ENCODE results near the gene FUT7. TPM values are rescaled to one million over a fixed set of nuclear protein-coding genes. Genes with fewer than 3 reads are reported as not detected.

FUT7 gene
- total RNA-seq, 1 experiment from 2014 or later: not detected

DNA sequence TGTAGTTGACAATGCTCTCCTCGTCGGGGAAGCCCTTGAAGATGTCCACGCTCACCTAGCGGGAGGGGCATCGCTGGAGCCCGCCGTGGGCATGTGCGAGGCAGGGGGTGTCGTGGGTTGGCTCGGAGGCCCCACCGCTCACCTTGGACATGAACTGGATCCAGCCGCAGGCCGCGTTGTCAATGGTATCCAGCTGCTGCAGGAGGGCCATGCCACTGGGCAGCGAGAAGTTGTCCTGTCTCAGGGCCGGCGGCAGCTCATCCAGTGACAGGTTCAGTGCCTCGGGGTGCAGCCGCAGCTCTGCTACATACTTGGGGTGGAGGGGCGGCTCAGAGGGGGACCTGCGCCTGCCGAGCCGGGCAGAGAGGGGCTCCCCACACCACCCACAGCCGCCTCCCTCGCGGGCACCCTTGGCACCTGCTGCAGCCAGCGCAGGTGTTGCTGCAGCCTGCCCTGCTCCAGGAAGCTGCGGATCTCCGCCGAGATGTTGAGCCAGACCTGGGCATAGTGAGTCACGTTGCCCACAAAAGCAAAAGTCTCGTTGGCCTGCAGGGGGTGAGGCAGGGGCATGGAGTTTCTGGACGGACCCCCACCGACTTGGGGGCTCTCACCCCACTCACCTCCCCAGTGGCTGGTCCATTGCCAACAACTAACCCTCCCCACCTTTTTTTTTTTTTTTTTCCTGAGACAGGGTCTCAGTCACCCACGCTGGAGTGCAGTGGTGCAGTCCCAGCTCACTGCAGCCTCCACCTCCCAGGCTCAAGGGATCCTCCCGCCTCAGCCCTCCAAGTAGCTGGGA is 12.9 kb downstream of the FUT7 start:
- no peak for DNase-seq (ENCODE audit: low read depth)

DNA sequence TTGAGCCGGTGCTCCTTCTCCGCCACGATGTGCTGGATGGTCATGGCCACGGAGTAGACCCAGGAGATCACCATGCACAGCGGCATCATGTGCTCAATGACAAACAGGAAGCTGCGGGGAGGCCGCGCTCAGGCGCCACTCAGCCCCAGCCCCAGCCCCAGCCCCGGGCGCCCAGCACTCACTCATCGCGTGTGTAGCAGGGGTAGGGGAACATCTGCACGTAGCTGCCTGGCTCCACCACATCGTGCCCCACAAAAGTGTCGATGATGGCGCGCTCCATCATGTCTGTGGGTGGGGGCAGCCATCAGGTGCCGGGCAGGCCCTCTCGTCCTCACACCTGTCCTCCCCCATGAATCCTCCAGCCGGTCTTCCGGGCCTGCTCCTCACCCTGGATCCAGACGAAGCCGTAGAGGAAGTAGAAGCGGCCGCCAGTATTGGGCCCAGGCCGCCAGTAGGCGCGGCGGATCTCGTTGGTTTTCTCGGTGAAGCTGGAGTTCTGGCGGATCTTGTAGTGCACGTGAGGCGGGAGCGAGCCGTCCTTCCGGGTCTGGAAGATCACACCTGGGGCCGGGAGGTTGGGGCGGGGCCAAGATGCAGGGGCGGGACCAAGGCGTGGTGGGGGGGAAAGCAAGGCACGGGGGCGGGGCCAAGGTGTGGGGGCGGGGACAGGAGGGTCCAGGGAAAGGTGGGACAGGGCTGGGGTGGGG is 13.9 kb downstream of the FUT7 start:
- no peak for DNase-seq (ENCODE audit: low read depth)

DNA sequence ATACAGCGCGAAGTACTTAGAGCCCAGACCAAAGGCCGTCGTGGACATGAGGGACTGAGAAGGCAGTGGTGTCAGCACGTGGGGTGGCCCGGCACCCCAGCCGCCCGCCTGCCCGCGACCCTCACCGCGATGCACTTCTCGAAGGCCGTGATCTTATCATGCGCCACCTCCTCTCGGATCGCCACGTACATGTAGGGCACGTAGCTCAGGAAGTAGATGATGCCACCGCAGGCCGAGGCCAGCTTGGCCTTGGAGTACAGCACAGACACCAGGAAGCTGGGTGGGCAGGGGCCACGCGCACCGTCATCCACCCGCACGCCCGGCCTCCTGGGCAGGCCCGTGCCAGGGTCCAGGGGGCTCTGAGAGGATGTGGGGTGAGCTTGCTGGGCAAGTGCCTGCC is 14.8 kb downstream of the FUT7 start:
- DNase-seq (ENCODE audit: low read depth): no peak

DNA sequence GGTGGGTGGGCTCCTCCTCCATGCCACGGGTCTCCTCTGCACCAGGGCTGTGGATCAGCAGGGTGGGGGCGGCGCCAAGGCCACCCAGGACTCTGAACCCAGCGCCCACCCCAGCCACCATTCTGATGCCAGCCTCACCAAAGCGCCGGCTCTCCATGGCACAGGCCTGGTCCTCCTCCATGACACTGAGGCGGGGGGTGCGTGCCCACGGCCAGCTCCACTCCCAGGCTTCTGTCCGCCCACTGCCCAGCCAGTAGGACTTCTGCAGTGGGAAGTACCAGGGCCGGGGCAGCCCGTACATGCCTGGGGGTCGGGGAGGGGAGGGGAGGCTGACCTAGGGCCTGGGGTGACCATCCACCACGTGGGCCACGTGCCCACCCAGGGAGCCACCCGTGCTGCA is 15.5 kb downstream of the FUT7 start:
- no peak for DNase-seq (ENCODE audit: low read depth)

DNA sequence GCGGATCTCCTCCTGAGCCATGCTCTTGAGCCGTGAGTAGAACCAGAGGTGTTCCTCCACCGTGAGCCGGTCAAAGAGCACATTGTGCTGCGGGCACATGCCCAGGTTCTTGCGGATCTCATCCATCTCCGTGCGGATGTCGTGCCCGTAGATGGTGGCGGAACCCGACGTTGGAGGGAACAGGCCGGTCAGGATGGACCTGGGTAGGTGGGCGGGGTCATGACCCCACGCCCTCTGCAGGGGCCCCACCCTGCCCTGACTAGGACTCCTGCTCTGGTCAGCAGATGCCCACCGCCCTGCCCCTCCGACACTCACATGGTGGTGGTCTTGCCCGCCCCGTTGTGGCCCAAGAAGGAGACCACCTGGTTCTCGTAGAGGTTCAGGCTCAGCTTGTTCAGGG is 15.9 kb downstream of the FUT7 start:
- no peak for DNase-seq (ENCODE audit: low read depth)

DNA sequence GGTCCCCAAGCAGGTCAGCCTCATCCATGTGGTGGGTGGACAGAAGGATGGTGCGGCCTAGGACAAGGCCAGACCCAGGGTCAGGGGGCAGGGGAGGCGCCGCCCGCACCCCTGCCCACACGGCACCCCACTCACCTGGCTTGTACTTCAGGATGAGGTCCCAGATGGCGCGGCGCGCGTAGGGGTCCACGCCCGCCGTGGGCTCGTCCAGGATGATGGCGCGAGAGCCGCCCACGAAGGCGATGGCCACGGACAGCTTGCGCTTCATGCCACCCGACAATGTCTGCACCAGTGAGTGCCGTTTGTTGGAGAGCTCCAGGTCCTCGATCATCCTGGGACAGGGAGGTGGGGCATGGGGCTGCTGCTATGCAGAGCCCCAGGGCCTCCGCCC is 16.4 kb downstream of the FUT7 start:
- DNase-seq (ENCODE audit: low read depth): no peak

DNA sequence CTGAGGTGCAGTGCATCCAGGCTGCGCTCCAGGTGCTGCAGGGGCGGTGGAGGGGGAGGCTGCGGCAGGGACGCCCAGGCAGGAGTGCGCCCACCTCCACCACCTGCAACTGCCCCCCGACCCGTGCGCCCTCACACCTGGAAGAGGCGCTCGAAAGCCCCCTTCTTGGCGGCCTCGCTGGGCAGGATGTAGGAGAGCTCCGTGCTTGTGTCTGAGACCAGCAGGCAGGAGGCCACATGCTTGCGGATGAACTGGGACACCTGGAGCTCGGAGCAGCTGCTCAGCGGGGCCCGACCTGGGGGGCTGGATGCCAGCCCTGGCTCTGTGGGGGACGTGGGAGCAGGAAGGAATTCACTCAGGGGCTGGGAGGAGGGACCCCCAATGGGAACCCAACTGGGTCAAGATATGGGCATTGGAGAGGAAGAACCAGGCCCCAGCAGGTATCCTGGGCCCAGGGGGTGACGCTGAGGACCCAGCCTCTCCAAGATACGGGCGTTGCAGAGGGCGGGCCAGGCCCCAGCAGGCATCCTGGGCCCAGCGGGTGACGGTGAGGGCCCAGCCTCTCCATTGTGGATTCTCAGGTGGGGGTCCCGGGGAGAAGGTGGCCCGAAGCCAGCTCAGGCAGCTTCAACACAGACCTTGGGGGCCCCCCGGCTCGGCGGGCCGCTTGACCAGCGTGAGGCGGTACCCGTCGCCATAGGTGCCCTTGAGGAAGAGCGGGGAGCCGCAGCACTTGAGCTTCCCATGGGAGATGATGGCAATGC is 16.9 kb downstream of the FUT7 start:
- no peak for DNase-seq (ENCODE audit: low read depth)

DNA sequence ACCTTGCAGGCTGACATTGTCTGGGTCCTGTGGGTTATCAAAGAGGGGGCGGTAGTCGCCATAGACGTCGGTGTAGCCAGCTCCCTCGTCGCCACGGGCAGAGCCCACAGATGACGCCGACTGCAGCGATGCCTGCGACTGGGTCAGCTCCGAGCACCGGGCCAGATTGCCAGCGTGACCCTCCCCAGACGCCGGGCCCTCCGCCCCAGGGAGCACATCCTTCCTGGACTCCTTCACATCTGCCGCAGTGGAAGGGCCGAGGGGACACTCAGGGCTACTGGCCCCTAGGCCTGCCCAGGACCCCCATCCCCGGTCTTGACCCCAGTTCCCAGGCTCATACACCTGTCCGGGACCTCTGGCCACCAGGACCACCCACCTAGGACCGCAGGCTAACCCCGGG is 17.7 kb downstream of the FUT7 start:
- DNase-seq (ENCODE audit: low read depth): no peak

DNA sequence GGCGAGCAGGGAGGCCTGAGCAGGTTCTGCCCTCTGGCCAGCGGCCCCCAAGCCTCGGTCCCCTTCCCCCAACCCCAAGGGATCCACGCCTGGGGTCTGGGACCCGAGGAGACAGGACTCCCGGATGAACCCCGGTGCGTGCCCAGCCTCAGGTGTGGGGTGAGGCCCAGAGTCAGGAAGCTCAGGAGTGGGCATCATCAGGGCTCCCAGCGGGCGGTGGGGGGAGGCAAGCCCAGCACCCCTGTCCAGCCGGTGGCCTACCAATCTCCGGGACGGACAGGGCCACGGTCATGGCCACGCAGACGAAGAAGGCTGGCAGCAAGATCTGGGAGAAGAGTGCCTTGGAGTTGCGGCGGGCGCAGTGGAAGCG is 18.3 kb downstream of the FUT7 start:
- no peak for DNase-seq (ENCODE audit: low read depth)

DNA sequence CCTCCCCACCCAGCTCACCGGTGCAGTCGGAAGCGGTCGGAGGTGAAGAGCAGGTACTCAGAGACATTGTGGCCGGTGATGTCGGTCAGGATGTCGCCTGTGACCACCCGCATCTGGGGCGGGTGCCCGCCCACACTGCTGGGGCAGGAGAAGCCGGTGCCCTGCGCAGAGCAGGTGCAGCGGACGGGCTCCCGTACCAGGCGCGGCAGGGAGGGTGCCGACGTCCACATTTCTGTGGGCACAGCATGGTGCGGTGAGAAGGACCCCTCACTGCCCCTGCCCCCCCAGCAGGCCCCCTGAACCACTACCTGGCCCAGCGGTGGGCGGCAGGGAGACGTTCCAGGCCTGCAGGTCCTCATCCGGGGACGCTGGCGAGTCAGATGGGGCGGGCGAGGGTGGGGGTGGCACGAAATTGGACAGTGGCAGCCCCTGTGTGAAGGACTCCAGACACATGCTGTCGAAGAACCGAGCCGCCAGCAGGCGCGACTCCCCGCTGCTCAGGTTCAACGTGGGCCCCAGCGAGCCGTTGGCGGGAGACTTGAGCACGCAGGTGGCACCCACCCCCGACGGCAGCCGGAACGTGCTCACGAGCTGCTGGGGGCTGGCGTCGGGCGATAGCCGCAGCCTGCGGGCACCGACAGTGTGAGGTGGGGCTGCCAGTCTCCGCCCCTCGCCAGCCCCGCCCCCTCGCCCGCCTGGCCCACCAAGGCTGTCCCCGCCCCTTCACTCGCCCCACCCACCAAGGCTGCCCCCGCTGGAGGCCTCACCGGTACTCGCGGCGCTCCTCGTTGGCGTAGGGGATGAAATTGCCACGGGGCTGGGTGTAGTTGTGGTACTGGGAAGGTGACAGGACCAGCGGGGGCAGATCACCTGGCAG is 19.0 kb downstream of the FUT7 start:
- DNase-seq (ENCODE audit: low read depth): no peak

DNA sequence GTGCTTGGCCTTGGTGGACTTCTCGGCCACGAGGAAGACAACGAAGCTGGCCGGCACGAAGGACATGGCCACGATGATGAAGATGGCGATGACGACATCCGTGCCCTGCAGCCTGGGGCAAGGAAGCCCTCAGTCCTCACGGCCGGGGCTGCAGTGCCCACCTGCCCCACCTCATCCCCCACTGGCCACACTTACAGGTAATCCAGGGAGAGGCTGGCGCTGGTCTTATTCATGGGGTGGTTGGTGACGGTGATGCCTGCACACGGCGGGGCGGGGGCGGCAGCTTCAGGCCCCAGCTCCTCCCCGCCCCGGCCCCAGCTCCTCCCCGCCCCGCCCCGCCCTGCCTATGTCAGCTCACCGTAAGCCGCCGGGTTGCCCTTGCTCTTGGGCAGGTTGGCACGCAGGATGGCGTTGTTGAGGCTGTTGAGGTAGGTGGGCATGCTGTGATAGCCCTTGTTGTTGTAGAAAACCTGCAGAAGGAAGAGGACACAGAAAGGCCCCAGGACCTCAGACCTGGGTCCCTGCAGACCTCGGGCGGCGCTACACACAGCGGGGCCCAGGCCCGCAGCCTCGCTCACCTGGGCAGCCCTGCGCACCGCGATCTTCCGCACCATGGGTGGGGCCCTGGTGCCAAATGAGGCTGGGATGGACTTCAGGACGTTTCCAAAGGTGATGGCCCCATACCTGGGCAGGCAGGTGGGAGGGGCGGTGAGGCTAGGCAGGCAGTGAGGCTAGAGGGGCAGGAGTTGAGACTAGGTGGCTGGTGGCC is 19.8 kb downstream of the FUT7 start:
- DNase-seq (ENCODE audit: low read depth): no peak

DNA sequence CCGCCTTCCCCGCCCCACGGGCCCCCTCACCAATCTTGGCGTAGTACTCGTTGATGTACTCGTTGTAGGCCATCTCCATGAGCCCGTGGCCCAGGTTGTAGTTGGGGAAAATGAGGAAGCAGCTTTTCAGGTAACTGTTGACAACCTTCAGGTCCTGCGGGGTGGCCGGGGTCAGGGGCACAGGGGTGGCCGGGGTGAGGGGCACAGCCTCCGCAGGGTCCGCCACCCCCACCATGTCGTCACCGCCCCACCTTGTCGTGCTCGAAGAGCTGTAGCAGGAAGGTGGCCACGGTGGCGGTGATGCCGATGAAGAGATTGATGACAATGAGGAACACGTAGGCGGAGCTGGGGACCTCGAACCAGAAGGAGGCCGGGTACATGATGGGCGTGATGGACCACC is 20.7 kb downstream of the FUT7 start:
- DNase-seq (ENCODE audit: low read depth): no peak

DNA sequence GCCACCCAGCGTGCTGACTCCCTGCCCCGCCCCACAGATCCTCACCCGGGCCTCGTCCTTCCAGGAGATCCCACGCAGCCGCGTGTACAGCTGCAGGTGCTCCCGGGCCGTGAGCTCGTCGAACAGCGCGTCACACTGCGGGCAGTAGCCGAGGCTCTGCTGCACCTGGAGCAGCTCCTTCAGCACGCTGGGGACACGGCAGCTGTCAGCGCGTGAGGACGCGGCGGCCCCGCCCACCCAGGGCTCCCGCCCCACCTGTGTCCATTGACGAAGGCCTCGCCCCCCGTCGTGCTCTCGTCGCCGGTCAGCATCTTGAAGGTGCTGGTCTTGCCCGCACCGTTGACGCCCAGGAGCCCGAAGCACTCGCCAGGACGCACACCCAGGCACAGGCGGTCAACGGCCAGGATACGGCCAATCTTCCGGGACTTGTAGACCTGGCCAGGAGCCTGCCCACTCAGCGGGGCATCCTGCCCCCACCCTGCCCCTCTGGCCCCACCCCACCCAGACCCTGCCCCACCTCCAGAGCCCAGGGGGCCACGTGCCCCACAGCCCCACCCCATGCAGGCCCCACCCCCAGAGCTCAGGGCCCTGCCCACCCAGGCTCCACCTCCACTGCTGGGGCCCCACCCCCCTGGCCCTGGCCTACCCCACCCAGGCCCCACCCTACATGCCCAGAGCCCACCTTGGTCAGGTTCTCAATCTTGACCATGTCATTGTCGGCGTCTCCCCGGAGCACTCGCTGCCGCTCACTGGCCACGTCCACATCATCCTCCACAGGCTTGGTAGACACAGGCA is 21.8 kb downstream of the FUT7 start:
- DNase-seq (ENCODE audit: low read depth): no peak

DNA sequence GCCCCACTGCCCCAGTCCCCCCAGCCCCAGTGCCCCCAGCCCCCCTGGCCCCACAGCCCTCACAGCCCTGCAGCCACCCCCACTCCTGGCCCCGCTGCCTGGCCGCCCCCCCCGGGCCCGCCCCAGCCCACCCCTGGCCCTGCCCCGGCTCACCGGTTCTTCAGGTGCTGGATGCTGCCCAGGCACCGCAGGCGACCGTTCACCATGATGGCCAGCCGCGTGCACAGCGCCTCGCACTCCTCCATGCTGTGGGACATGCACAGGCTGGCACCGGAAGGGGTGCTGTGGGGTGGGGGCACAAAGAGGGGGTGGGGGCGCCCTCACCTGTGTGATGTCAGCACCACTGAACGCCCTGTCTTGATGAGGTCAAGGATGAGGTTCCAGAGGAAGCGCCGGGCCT is 22.7 kb downstream of the FUT7 start:
- DNase-seq (ENCODE audit: low read depth): no peak

DNA sequence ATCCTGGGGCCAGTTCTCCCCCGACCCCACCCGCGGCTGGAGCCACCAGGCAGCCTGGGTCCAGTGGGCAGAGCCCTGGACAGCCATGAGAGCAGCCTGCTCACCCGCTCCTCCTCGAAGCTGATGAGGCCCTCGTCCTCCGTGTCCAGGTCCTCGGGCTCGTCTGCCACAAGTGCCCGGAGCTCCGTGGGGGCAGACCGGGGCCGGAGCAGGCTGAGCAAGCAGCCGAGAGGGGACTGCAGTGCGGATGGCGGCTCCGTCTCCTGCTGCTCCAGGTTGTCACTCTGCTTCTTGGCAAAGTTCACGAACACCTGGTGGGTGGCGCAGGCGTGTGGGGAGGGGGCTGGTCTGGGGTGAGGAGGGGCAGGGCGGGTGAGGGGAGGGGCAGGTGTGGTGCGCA is 23.6 kb downstream of the FUT7 start:
- DNase-seq (ENCODE audit: low read depth): no peak

DNA sequence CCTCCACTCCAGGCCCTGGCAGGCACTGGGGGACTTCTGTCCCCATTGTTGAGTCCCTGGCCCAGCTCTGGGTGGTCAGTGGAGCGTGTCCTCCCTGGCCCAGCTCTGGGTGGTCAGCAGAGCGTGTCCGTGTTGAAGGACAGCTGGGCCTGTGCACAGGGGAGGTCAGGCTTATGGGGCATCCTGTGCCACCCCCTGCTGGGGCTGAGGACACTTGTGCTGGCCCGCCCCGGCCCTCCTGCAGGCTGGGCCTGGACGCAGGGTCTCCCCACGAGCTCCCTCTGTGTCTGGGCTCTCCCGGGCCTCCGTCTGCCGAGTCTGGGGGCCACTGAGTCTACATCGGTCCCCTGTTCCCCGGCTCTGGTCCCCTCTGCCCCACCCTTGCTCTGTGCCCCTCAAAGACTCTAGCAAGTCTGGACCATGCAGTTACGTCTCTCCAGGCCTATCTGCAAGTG is 24.0 kb downstream of the FUT7 start:
- DNase-seq (ENCODE audit: low read depth): no peak

DNA sequence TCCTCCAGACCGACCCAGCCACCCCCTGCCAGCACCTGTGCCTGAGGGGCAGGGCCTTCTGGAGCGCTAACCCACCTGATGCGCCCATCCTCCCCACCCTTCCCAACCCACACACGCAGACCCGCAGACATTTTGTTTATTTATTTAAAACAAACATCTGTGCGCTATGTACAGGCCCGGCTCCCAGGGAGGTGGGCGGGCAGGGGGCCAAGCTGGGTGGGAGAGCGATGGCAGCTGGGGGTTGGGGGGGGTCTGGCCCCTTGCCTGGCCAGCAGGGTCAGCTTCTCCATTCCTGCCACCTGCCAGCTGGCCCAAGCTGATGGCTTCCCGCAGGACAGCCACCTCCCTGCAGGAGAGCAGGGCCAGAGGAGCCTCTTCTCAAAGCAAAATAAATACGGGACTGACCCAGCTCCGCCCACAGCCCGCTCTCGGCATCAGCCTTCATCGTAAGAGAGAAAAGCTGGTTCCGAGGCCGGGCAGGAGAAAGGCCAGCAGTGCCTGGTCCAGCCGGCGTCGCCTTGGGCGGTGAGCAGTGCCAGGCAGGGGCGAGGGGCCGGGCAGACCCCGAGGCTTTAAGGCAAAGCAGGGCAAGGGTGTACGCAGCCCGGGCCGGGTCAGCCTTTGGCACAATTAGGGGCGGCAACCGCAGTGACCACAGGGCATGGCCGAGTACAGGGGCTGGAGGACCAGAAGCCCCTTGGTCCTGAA is 24.6 kb downstream of the FUT7 start:
- DNase-seq (ENCODE audit: low read depth): no peak

DNA sequence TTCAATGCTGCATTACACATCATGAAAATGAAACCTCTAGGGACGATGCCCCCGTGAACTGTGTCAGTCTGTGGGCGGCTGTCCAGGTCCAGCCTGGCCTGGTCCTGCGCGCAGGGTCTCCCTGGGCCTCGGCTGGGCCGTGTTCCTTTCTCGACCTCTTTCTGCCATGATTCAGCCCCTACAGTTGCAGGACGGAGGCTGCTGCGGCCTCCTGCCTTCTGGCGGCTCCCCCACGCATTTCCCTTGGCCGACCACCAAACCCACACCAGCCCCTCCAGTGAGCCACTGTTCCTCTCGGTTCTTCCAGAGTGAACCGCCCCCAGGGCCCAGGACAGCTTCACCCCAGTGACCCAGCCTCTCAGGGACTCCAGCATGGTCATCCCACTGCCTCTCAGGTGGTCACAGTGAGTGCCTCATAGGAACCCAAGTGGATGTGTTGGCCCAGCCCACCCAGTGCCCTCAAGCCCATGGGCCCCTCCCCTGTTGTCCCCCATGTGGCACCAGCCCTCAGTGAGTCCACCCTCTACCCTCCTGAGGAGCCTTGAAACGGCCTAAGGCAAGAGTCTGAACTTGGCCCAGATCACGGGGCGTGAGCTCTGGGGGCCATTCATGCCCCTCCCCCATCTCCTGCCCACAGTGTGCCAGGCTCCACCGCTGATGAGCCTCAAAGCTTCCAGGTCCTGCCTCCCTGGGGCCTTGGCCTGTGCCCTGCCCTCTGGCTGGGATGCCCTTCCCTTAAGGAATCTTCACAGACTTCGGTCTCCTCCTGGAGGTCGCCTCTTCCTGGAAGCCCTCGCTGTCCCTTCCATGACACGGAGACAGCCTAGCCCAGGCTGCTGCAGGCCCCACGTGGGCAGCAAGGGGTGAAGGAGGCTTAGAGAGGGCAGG is 25.5 kb downstream of the FUT7 start:
- DNase-seq (ENCODE audit: low read depth): no peak
